GM12864 (cell line): ENCODE results near the gene ZNF771.
A peak's percentile ranks its signal among the peaks of the same experiment; 100 is the strongest.

Experiments used
- DNase-seq: peaks from one replicate; pipeline ENCODE4 v3.0.0-alpha.2; 2011; ENCODE audit warnings: low read depth
- H3K4me3 ChIP-seq: 2 replicates; pipeline ENCODE4 v1.5.1; 2011; ENCODE audit warnings: mild to moderate bottlenecking, low read depth, low read length, control low read depth
- CTCF ChIP-seq: IDR thresholded peaks from 2 replicates; pipeline ENCODE4 v1.5.1; 2011; ENCODE audit warnings: low read depth, mild to moderate bottlenecking, moderate library complexity, low read length, control low read depth, inconsistent platforms; ENCODE audit errors: missing control alignments

ZNF771 gene

GRCh38 chr16:30399435-30400186 lies 7.8 kb upstream of the ZNF771 start:
- H3K4me3 ChIP-seq: peak overlapping the region; percentile 57
- no peak for TF ChIP-seq CTCF
- DNase-seq: no peak

DNA sequence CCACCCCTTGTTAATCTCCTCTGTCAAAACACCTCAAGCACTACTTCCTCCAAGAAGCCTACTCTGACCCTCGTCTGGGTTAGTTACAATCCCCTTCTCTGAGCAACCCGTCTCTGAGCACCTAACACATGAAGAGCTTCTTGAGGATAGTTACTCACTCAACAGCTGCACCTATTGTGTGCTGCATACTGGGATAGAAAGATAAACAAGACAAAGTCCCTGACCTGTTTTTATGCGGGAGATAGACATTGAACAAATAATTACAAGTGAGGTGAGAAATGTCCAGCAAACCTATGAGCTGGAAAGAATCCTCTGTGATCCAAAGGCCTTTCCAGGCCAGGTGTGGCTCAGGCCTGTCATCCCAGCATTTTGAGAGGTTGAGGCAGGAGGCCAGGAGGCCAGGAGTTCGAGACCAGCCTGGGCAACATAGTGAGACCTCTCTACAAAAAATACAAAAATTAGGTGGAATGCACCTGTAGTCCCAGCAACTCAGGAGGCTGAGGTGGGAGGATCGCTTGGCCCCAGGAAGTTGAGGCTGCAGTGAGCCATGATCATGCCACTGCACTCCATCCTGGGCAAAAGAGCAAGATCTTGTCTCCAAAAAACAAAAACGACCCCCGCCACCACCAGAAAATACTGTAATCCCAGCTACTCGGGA lies 5.5 kb upstream of the ZNF771 start:
- H3K4me3 ChIP-seq: no peak overlapping the region
- DNase-seq: no peak
- no peak for TF ChIP-seq CTCF

GRCh38 chr16:30406795-30407101 lies 658 bp upstream of the ZNF771 start:
- TF ChIP-seq CTCF: no peak
- peak overlapping the region; percentile 66 for H3K4me3 ChIP-seq
- DNase-seq: no peak

DNA sequence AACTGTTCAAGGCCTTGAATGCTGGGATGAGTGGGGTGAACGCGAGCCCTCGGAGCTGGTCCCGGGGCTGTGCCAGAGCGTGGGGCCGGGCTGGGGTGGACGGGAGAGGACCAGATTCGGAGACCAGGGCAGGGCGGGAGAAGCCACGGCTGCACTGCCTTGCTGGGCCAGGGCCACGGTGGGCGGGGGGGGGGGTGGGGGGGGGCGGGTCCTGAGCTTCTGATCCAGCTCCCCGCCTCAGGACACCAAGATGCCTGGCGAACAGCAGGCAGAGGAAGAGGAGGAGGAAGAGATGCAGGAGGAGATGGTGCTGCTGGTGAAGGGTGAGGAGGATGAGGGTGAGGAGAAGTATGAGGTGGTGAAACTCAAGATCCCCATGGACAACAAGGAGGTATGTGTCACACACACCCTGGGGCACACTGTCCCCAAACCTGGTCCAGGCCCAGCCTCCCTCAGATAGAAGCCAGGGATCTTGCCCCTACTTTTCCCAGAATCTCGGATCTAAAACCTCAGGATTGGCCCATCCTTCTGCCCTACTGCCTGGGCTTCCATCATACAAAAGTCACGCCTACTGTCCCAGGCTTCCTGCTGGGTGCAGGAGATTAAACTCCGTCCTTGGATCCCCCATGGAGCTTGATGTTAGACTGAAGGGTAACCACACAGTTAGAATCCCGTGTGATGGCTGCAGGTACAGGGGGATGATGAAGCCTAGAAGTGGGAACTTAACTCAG lies 563 bp downstream of the ZNF771 start:
- no peak for DNase-seq
- no peak for TF ChIP-seq CTCF
- H3K4me3 ChIP-seq: peak overlapping the region; percentile 66

- no peak overlapping the region for H3K4me3 ChIP-seq
- peak; percentile 55 for DNase-seq
- peak; percentile 92 for TF ChIP-seq CTCF
These were observed 2.0 kb downstream of the ZNF771 start for GRCh38 chr16:30409125-30410060.

DNA sequence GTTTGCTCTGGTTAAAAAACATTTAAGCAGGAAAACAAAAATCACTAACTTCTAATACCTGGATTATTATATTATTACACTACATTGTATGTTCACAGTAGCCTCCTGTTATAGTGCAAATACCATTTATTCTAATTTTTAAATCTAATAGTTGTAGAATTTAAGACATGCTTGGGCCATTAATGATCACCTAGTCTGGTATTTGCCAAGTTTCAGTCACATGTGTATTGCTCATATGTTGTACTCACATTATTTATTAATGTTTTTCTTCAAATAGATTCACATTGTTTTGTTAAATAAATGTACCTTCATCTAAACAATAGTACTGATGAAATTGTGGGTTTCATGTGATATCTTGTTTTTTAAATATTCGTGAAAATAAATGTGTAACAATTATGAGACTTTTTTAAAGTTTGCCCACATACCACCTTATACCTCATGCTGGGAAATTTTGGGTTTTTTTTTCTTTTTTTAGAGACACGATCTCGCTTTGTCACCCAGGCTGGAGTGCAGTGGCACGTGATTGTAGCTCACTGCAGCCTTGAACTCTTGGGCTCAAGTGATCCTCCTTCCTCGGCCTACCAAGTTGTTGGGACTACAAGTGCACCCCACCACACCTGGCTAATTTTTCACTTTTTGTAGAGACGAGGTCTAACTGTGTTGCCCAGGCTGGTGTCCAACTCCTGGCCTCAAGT lies 5.9 kb downstream of the ZNF771 start:
- TF ChIP-seq CTCF: no peak
- DNase-seq: no peak
- H3K4me3 ChIP-seq: no peak overlapping the region
